GM19328 (cell line): ENCODE data around the gene MTMR3.

Experiments used
- ATAC-seq: cut with Tn5 transposase; IDR thresholded peaks from one replicate; pipeline ENCODE4 v1.9.1; 2021; ENCODE audit warnings: mild to moderate bottlenecking, moderate library complexity; ENCODE audit not compliant: unreplicated experiment

Gene MTMR3

DNA sequence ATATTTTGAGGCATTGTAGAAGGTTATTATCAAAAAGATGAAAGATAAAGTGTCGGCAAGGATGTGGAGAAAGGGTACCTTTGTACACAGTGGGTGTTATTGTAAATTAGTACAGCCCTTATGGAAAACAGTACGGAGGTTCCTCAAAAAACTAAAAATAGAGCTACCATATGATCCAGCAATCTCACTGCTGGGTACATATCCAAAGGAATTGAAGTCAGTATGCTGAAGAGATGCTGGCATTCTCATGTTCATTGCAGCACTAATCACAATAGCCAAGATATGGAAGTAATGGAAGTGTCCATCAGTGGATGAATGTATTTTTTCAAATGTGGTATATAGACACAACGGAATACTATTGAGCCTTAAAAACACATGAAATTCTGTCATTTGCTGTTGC lies 15.1 kb upstream of the MTMR3 start:
- no peak for ATAC-seq

DNA sequence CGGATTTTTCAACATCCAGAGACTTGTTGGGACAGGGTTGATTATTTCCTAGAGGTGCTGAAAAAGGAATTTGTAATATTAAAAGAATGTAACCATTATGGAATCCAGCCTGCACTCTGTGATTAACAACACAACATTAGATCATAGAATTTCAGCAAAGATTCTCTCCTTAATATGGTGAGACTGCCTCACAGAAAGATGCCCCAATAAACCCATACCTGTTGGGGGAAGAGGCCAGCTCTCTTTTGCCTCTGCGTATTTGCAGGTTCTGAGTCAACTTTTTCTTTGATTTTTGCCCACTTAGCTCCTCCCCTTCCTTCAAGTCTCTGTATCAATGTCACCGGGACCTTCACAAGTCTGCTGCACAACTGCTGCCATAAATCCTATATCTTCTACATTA lies 12.4 kb upstream of the MTMR3 start:
- no peak for ATAC-seq

DNA sequence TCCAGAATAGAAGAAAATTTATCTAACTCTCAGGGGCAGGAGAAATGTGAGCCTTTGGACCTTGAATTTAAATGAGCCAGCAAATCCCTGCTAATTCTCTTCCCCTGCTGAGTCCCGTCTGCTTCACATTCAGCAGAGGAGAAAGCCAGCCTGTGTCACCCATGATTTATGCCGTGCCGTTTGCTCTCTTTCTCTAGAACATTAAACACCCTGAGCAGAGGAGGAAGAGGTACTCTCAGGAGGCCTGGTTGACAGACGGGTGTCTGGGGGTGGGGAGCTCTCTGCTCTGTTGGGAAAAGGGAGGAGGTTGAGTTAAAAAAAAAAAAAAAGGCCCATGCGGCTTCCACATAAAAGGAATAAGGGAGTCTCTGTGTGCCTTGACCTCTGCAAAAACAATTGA lies 11.3 kb upstream of the MTMR3 start:
- ATAC-seq, result no peak

DNA sequence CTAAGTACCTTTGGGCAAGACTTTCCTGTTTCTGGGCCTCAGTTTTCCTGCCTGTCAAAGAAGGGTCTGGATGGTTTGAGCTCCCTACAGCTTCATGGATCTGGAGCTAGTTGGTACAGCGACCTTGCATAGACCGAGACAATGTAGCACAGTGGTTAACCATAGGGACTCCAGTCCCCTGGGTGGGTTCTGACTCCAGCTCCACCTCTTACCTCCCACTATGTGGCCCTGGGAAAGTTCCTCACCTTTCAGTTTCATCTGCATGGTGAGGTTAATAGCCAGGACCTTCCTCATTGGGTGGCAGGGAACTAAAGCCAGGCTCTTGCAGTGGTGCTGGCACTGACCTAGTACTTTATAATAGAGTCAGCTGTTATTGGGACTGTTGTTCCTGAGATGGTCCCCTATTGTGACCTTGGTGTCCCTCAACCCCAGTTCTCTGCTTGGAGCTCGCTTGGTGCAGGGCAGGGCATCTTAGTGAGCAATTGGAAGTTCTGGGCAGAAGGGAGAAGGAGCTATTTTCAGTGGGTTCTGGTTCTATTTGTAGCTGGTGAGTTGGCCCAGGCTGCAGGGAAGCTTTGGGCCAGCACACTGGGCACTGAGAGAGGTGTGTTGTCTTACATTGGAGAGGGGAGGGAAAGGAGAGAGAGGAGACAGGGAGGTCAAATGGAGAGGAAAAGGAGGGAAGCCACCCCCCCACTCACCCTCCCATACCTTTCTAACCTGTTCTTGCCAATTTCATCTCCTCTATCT lies 10.7 kb upstream of the MTMR3 start:
- ATAC-seq, result no peak

DNA sequence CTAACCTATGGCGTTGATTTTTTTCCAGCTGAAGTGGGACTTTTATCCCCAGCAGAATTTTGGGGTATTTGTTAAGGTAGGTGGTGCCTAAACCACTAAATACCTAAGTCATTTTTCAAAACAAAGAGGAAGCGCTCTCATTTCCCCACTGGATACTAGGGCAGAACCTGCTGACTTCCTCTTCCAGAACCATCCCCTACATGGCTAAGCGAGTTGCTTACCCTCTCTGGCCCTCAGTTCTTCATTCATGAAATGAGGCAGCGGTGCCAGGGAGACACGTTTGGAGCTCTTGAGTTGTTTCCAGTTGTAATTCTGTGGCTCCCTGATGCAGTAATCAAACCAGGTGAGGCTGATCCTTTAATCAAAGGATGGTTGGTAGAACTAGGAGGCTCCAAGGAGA lies 10.0 kb upstream of the MTMR3 start:
- ATAC-seq, result no peak

DNA sequence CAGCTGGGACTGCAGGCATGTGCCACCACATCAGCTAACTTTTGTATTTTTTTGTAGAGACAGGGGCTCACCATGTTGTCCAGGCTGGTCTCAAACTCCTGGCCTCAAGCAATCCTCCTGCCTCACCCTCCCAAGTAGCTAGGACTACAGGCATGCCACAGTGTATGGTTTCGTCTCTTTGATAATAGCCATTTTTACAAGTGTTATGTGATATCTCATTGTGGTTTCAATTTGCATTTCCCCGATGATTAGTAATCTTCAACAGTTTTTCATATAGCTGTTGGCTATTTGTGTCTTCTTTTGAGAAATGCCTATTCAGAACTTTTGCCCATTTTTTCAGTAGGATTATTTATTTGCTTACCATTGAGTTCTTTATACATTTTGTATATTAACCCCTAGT lies 9.0 kb upstream of the MTMR3 start:
- ATAC-seq, result no peak

DNA sequence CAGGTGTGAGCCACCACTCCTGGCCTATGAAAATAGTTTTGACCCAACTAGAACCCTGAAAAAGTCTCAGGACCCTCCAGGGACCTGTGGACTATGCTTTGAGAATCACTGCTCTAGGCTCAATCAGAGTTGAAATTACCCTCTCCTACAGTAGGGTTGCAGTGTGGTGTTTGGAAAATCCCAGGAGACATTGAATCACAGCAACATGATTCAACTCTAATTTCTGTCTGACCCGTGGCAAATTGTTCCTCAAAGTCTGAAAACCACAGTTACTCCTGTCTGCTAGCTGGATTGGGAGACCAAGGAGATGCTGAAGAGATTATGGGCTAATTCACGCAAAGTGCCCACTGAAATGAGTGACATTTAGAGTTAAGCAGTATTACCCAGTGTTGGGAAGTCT lies 5.4 kb upstream of the MTMR3 start:
- no peak for ATAC-seq

DNA sequence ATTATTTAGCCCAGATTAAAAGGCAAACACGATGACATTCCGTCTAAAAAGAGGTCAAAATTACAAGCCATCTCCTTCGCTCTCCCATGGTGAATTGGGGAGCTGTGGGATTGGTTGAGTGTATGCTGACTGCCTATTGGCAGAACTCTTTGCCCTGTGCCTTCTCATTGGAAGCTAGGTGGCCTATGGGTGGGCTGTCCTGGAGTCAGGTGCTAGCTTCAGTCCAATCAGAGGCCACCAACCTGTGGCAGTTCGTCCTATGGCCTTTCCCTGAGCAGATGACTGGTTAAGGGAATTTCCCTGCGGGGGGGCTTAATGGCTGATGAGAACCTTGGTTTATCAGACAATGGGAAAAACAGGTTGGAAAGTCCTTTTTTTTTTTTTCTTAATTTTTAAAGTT lies 3.2 kb upstream of the MTMR3 start:
- ATAC-seq, result no peak

DNA sequence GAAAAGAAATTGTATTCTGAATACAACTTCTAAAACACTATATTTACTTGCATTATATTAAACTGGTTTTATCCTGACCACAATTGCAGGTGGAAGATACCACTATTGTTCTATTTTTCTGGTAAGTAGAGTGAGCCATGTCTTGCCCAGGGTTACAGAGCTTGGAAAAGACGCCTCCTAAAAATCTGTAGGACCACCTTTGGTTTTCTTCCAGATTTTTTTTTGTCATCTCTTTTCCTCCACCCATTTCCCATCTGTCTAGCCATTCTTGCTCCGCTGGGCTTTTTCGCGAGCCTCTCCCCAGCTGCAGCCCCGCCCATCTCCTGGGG lies 294 bp upstream of the MTMR3 start:
- ATAC-seq, result no peak

DNA sequence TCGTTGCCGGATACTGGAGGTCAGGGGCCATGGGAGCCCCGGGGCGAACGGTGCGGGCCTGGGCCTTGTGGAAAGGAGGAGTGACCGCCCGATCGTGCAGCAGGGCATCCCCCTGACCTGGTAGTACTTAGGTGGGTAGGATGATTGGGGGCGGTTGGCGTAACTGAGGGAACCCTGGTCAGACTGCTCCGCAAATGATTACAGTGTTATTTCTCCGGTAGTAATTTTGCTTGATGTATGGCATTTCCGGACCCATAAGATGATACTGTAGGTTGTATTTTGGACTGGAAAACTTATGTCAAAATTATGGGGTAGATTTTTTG lies 762 bp downstream of the MTMR3 start:
- no peak for ATAC-seq

DNA sequence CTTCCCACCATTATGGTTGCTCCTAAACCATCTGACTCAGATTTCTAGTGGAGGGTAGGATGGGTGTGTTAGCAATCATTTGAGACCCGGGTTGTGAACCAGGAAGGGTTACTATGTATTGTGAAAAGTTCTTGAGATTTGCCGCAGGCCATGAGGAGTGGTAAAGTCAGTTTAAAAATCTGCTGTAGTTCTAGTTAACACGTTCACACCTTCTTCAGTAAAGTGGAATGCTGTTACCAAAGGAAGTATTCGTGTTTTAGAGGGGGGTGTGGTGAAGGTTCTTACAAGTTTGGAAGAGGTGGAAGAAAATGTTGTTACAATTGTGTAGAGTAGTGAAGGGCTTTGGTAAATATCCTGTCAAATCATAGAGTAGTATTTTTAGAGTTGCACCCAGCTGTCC lies 2.6 kb downstream of the MTMR3 start:
- ATAC-seq, result no peak

DNA sequence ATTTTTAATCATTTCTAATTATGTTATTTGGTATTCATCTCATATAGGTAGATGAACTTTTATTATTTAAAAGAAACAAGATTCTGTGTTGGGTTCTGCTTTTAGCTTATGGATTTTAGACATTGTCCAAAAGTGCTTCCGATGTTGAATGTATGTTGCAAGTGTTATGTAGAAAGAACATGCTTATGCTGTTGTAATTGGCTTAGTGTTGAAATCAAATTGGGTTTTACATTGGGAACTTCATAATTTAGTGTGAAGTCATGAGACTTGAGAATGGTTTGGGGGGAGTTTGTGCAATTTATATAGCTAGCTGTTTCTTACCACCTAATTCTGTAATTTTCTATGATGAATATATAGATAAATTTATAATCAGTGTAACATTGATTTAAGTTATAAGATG lies 3.6 kb downstream of the MTMR3 start:
- ATAC-seq, result no peak

DNA sequence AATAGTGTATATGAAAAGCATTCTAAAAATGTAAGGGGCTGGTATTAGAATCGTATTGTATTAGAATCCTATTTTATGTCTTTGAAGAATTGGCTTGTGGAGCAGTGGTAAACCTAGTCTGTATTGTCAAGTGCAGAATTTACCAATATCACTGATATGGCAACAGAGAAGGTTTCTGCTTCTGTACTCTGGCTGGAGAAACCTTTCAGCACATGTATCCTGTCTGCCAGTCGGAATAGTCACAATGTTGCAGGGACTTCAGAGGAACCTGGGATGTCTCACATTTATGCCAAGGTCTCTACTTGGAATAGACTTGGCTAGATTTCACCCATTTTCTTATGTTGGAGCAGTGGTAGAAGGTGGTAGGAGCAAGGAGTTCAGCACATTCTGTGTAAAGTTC lies 4.4 kb downstream of the MTMR3 start:
- no peak for ATAC-seq

DNA sequence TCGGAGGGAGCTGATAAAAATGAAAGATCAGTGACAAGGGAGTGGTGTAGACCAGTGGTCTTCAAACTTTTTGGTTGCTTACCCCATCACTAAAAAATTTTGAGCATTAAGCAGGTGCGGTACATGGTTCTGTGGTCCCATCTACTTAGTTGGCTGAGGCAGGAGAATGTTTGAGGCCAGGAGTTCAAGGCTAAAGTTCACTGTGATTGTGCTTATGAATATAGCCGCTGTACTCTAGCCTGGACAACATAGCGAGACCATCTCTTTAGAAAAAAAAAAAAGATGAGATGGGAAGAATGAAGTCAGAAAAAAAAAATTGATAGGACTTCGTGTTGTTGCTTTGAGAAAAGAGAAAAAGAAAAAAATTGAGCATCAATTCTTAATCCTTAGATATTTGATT lies 7.8 kb downstream of the MTMR3 start:
- no peak for ATAC-seq

DNA sequence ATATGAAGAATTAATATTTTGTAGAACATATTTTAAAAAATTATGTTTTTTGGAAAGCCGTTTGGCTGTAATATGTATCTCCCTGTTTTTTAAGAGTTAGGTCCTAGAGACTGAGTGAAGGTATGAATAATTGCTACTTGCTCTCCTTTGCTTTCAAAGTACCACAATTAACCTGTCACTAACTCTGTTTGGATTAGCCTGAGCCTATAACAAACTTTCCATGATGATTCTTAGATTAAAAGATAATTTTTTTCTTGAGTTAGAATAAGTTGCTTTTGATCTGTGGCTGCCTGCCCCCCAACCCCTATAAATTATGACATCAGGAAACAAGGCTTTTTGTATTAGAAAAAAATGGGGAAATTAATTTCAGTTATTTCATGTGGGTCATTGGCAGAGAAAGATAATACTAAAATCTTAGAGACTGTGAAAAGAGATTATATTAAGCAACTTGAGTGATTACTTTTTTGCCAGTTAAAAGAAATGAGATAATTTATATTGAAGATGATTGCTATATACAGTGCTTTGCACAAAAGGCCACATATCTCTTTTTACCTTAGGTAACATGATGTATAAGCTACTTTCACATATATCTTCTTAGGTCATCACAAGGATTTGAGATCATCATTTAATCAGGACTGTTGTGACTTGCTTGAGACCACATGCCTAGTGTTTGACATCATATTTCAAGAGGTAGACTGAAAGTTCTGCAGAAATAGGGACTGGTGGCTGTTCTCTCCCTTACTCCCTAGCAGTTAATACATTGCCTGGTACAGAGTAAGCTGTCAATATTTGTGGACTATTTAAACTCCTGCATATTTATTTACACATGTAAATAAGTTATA lies 9.6 kb downstream of the MTMR3 start:
- no peak for ATAC-seq

DNA sequence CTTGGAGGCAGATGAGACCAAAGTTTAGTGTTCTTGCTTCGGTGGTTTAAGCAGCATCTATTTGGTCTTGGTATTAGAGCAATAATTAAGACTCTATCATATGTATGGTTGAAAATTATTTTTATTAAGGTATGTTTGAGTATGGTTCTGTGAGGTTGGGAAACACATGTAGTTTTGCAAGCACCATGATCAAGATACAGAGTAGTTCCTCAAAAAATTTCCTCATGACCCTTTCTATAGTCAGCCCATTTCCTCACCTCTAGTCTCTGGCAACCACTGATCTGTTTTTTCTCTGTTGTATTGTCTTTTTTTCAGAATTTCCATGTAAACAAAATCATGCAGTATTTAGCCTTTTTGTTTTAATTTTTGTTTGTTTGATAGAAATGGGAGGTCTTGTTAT lies 18.4 kb downstream of the MTMR3 start:
- ATAC-seq, result no peak

DNA sequence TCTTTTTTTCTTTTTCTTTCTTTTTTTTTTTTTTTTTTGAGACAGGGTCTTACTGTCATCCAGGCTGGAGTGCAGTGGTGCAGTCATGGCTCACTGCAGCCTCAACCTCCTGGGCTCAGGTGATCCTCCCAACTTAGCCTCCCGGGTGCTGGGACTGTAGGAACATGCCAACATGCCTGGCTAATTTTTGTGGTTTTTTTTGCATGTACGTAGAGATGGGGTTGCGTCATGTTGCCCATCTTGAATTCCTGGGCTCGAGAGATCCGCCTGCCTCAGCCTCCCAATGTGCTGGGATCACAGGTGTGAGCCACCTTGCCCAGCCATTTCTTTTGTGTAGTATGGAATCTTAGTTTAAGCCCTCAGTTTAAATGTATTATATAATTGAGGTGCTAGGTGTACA lies 20.4 kb downstream of the MTMR3 start:
- no peak for ATAC-seq

DNA sequence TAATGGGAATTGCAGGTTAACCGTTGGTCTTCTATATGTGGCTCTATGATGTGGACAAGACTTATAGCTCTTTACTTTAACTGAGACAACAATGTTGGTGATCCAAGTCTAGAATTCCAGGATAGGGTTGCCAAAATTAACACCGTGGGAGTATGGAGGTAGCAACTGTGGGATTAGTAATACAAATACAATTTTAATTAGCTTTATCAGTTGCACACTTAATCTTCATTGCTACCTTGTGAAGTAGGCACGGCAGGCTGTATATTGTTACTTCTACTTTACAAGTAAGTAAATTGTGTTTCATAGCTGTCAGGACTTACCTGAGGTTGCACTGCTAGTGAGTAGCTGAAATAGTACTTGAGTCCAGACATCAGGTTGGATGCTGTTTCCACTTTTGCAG lies 21.0 kb downstream of the MTMR3 start:
- ATAC-seq, result no peak

DNA sequence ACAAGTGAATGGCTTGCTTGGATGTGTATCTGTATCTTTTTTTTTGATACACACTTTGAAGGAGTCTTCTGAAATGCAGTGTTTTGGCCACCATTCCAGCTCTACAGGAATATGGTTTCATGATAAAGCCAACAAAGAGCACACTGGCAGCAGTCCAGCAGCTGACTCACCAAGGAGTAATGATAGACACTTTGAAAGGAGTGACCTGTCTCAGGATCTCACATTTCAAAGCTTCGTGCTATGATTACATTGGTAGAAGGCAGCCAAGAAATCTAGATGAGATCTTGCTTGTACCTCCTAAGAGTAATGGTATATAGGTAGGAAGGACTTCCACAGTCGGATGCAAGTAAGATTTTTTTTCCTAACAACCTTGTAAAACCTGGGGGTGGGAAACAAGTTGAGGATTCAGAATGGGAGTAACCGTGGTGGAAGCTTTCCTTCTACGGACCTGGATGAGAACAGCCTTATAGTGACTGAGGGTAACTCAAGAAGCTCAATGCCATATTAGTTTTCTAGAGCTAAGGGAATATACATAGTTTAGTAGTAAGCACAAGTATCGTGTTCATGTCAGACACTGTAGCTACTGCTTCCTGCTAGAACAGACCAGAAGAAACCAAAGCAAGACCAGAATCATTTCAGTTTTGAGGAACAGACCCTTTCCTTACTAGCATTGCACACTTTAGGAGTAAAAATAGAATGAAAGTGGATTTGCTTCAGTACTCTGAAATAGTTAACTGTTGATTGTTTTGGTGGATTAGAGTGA lies 25.0 kb downstream of the MTMR3 start:
- no peak for ATAC-seq

DNA sequence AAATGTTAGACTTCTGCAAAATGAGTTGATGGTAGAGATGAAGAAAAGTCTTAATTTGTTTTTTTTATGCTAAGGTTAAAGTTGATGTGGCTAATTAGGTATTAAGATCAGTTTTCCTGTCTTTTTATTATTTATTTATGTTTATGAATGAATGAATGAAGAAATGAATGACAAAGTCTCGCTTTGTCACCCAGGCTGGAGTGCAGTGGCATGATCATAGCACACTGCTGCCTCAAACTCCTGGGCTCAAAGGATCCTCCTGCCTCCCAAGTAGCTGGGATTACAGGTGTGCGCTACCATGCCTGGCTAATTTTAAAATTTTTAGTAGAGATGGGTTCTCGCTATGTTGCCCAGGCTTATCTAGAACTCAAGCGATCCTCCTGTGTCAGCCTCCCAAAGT lies 29.2 kb downstream of the MTMR3 start:
- ATAC-seq, result no peak

DNA sequence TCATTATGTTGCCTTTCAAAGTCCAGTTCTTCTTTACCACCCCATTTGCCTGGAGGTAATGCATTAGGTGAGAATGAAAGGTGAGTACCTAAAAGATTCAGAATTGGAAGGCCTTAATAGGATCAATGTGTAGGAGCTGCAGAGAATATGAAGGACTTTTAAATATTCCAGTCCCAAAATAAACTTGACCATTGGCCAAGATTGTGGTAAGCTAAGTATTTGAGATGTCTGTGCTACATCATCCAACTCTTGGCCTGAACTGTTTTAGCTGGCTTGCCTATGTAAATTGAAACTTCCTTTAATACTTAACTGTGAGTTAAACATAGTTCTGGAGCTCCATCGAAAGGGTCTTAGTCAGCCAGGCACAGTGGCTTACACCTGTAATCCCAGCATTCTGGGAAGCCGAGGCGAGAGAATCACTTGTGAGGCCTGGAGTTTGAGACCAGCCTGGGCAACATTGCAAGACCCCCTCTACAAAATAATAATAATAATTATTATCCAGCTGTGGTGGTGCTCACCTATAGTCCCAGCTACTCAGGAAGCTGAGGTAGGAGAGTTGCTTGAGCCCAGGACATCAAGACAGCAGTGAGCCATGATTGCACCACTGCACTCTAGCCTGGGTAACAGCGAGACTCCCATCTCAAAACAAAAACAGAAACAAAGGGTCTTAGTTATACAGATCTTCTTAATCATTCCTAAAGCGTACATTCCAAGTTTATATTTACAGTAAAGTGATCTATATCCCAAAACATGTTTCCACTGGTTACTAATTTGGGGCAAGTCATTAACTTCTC lies 29.8 kb downstream of the MTMR3 start:
- ATAC-seq, result no peak
